ENCODE data around the gene SNX13.

SNX13 gene

DNA sequence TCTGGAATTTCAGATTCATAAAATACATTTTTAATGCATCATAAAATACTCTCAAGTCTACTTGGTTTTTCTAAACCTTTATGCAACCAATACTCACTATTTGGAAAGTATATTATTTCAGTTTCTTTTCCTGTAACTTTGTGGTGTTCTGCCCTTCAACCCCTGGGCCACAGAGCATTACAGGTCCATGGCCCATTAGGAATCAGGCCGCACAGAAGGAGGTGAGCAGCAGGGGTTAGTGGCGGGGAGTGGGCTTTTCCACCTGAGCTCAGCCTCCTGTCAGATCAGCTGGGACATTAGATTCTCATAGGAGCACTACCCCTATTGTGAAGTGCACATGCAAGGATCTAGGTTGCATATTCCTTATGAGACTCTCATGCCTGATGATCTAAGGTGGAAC is 9.7 kb downstream of the SNX13 start:
- TF ChIP-seq, protein P1, sequence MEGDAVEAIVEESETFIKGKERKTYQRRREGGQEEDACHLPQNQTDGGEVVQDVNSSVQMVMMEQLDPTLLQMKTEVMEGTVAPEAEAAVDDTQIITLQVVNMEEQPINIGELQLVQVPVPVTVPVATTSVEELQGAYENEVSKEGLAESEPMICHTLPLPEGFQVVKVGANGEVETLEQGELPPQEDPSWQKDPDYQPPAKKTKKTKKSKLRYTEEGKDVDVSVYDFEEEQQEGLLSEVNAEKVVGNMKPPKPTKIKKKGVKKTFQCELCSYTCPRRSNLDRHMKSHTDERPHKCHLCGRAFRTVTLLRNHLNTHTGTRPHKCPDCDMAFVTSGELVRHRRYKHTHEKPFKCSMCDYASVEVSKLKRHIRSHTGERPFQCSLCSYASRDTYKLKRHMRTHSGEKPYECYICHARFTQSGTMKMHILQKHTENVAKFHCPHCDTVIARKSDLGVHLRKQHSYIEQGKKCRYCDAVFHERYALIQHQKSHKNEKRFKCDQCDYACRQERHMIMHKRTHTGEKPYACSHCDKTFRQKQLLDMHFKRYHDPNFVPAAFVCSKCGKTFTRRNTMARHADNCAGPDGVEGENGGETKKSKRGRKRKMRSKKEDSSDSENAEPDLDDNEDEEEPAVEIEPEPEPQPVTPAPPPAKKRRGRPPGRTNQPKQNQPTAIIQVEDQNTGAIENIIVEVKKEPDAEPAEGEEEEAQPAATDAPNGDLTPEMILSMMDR (IDR thresholded peaks at IDR 0.05; ENCODE audit: insufficient read depth, low read depth, low read length, missing control alignments): no peak
- DNase-seq (ENCODE audit: low read depth): no peak
- H3K4me3 ChIP-seq (ENCODE audit: low read depth, low read length): no peak overlapping the region

DNA sequence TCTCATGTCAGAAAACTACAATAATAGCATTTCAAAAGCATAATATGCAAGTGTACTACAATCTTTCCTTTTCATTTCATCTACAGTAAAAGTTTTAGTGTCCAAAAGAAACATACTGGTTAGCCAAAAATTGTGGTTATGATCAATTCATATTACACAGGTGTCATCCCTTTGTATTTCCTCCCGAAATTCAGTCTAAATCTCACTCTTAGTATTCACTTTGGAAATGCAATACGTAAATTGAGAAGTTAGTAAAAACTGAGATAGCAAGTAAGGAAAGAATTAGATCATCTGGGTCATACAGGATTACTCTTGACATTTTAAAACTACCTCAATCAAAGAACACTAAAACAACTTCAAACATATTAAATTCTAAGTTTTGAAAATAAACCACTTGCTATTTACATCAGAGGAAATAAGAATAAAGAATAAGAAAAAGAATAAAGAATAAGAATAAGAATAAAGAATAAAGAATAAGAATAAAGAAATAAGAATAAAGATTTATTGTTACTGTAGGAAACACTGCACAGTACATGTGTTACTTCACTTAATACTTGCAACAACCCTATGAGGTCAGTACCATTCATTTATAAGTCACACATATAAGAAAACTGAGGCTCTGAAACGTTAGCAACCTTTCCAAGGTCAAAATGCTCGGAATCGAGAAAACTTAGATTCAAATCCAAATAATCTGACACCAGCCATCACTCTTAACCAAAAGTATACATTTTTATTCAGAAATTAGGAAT is 10.5 kb downstream of the SNX13 start:
- no peak overlapping the region for H3K4me3 ChIP-seq (ENCODE audit: low read depth, low read length)
- TF ChIP-seq, protein P1 (IDR thresholded peaks at IDR 0.05; ENCODE audit: insufficient read depth, low read depth, low read length, missing control alignments): no peak
- no peak for DNase-seq (ENCODE audit: low read depth)

DNA sequence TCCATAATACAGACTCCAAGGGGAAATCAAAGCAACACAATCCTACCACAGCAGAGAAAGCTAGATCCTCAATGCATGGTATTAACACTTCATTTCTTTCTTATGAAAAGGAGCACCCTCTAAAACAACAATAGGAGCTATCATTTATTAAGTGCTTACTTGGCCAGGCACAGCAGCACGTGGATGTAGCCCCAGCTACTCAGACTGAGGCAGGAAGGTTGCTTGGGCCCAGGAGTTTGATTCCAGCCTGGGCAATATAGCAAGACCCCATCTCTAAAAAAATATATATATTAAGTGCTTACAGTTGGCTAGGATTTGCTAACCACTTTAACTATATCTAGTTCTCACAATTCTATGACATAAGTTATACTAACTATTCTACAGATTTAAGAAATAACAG is 12.2 kb downstream of the SNX13 start:
- DNase-seq (ENCODE audit: low read depth): no peak
- H3K4me3 ChIP-seq (ENCODE audit: low read depth, low read length): no peak overlapping the region
- TF ChIP-seq, protein P1 (IDR thresholded peaks at IDR 0.05; ENCODE audit: insufficient read depth, low read depth, low read length, missing control alignments): no peak

DNA sequence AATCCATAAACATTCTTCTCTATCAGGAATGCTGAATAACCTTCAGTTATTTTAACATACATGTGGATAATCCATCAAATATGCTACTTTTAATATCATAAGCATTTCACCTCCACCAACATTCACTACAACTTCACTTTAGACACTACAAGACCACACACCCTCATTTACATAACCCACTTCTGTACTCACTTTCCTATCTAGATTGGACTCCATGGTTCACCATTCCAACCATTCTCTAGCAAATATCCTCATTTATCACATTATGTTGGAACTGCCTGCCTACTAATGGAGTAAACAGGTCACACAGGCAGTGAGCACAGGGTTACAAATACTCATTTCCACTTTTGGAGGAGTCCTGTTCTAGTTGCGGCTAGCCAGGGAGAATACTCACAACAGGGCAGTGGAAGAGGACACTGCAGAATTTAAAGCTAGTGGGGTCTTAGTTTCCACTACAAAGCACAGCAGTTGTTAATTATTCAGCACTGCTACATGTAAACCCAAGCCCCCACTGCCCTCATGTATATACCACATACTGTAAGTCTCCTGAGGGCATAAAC is 18.4 kb downstream of the SNX13 start:
- no peak for DNase-seq (ENCODE audit: low read depth)
- H3K4me3 ChIP-seq (ENCODE audit: low read depth, low read length): no peak overlapping the region
- TF ChIP-seq, protein P1 (IDR thresholded peaks at IDR 0.05; ENCODE audit: insufficient read depth, low read depth, low read length, missing control alignments): no peak

DNA sequence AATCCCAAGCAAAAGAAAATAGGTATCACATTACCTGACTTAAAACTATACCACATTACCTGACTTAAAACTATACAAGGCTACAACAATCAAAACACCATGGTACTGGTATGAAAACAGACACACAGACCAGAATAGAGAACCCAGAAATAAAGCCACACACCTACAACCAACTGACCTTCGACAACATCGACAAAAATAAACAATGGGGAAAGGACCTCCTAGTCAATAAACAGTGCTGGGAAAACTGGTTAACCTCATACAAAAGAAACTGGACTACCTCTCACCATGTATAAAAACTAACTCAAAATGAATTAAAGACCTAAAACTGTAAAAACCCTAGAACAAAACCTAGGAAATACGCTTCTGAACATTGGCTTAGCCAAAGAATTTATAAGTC is 22.5 kb downstream of the SNX13 start:
- TF ChIP-seq, protein P1 (IDR thresholded peaks at IDR 0.05; ENCODE audit: insufficient read depth, low read depth, low read length, missing control alignments): no peak
- DNase-seq (ENCODE audit: low read depth): no peak
- no peak overlapping the region for H3K4me3 ChIP-seq (ENCODE audit: low read depth, low read length)

DNA sequence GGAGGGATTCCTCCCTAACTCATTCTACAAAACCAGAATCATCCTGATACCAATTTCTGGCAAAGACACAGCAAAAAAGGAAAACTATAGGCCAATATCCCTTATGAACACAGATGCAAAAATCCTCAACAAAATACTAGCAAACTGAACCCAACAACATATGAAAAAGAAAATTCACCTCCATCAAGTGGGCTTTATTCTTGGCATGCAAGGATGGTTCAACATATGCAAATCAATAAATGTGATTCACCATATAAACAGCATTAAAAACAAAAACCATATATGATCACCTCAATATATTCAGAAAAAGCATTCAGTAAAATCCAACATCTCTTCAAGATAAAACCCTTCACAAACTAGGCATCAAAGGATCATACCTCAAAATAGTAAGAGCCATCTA is 23.5 kb downstream of the SNX13 start:
- TF ChIP-seq, protein P1 (IDR thresholded peaks at IDR 0.05; ENCODE audit: insufficient read depth, low read depth, low read length, missing control alignments): no peak
- no peak for DNase-seq (ENCODE audit: low read depth)
- H3K4me3 ChIP-seq (ENCODE audit: low read depth, low read length): no peak overlapping the region

DNA sequence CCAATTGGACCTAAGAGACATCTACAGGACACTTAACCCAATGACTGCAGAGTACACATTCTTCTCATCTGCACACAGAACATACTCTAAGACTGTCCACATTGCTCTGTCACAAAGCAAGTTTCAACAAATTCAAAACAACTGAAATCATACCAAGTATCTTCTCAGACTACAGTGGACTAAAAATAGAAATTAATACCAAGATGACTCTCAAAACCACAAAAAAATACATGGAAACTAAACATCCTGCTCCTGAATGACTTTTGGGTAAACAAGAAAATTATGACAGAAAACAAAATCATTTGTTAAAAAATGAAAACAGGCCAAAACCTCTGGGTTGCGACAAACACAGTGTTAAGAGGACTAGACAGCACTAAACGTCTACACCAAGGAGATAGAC is 24.5 kb downstream of the SNX13 start:
- TF ChIP-seq, protein P1 (IDR thresholded peaks at IDR 0.05; ENCODE audit: insufficient read depth, low read depth, low read length, missing control alignments): no peak
- no peak for DNase-seq (ENCODE audit: low read depth)
- no peak overlapping the region for H3K4me3 ChIP-seq (ENCODE audit: low read depth, low read length)

All from GM12865 (cell line).